Colonic mucosa (tissue), 4 donors: Measurements from ENCODE around the gene FBXL4. TPM values are rescaled to one million over a fixed set of nuclear protein-coding genes. Genes with fewer than 3 reads are reported as not detected.

Experiments
- DNase-seq: peaks from one replicate; pipeline ENCODE4 v3.0.0-alpha.2; 2020
- H3K27ac ChIP-seq: fragments of 200-600 bp; one replicate; pipeline ENCODE4 v1.8.0; 2021
- H3K27me3 ChIP-seq: fragments of 200-600 bp; one replicate; pipeline ENCODE4 v1.8.0; 2021
- H3K36me3 ChIP-seq: fragments of 200-600 bp; one replicate; pipeline ENCODE4 v1.8.0; 2021
- H3K4me1 ChIP-seq: fragments of 200-600 bp; one replicate; pipeline ENCODE4 v1.8.0; 2021; ENCODE audit warnings: mild to moderate bottlenecking
- H3K4me3 ChIP-seq: fragments of 200-600 bp; one replicate; pipeline ENCODE4 v1.8.0; 2021
- H3K9ac ChIP-seq, 2 donors: one replicate each; pipeline ENCODE4 v1.7.0; 2013; ENCODE audit warnings: control low read depth in 2 of 2, low read depth in 2 of 2, low read length in 2 of 2
- H3K9me3 ChIP-seq: fragments of 200-600 bp; one replicate; pipeline ENCODE4 v1.8.0; 2021
- CTCF ChIP-seq: fragments of 200-600 bp; IDR thresholded peaks from one replicate; pipeline ENCODE4 v1.8.0; 2022; ENCODE audit warnings: antibody characterized with exemption, mild to moderate bottlenecking
- intact Hi-C: fragments of 100-400 bp; cut with DNase I; formaldehyde crosslinking; loops from one replicate; pipeline ENCODE4 v1.14.1; 2022
- total RNA-seq, 2 donors: library from RNA; stranded (reverse); fragmentation: NEBNext Ultra II Directional in 1 of 2; extraction: Animal tissue kit (Norgen Biotek cat#: 25700) in 1 of 2; gene quantifications; one replicate each; pipeline ENCODE4 v1.2.1, GENCODE V29; 2021
- donor health status: healthy.
- donor health status: DM: no; HTN: no; CAD: no.
- donor health status: DM: no; HTN: no; CAD: no.

FBXL4 gene
- total RNA-seq, 2 donors from 2014 or later: 10.6 to 16.1 TPM

GRCh38 chr6:98871057-98871456 is 76.7 kb downstream of the FBXL4 start:
- Histone ChIP-seq H3K27ac (no peak overlapping the region), H3K36me3 (no peaks in the 10 kb centered on the region), H3K27me3 (no peaks in the 10 kb centered on the region), H3K9me3 (no peaks in the 10 kb centered on the region), H3K4me3 (no peak overlapping the region), H3K9ac (no peak overlapping the region), H3K4me1 (no peaks in the 10 kb centered on the region)
- TF ChIP-seq CTCF: no peak
- intact Hi-C loops: no loop called here
- no peak for DNase-seq

GRCh38 chr6:98864497-98864896 is 83.2 kb downstream of the FBXL4 start:
- Histone ChIP-seq H3K4me1 (no peaks in the 10 kb centered on the region), H3K36me3 (no peaks in the 10 kb centered on the region), H3K27me3 (no peaks in the 10 kb centered on the region), H3K27ac (no peak overlapping the region), H3K9ac (no peak overlapping the region), H3K9me3 (no peaks in the 10 kb centered on the region), H3K4me3 (no peak overlapping the region)
- no peak for DNase-seq
- TF ChIP-seq CTCF: no peak
- intact Hi-C loops: no loop called here

- Histone ChIP-seq H3K36me3 (no peaks in the 10 kb centered on the region), H3K9ac (no peak overlapping the region), H3K4me3 (no peak overlapping the region), H3K4me1 (peaks cover 5% of the 10 kb centered on the region), H3K27ac (no peak overlapping the region), H3K27me3 (peaks cover 49% of the 10 kb centered on the region), H3K9me3 (no peaks in the 10 kb centered on the region)
- intact Hi-C loops: loop anchor here (5.0 kb wide), 1 partner anchor 1351 kb away; no protein-coding TSS in a partner anchor
- TF ChIP-seq CTCF: no peak
- no peak for DNase-seq
These were observed 99.1 kb downstream of the FBXL4 start for GRCh38 chr6:98848539-98849242.

GRCh38 chr6:98847779-98848538 is 99.8 kb downstream of the FBXL4 start:
- no peak for DNase-seq
- intact Hi-C loops: loop anchor here (5.0 kb wide), 1 partner anchor 1351 kb away; no protein-coding TSS in a partner anchor
- TF ChIP-seq CTCF: no peak

GRCh38 chr6:98847416-98847778 is 100.3 kb downstream of the FBXL4 start:
- Histone ChIP-seq H3K36me3 (no peaks in the 10 kb centered on the region), H3K4me3 (no peak overlapping the region), H3K27me3 (peaks cover 62% of the 10 kb centered on the region), H3K9me3 (no peaks in the 10 kb centered on the region), H3K4me1 (peaks cover 5% of the 10 kb centered on the region), H3K9ac (no peak overlapping the region), H3K27ac (no peak overlapping the region)
- TF ChIP-seq CTCF: no peak
- intact Hi-C loops: loop anchor here (5.0 kb wide), 1 partner anchor 1350 kb away; no protein-coding TSS in a partner anchor
- no peak for DNase-seq

More at GRCh38 chr6:98847779-98848538, 99.8 kb downstream of the FBXL4 start:
- no peak overlapping the region for H3K4me3 ChIP-seq
- H3K36me3 ChIP-seq: no peaks in the 10 kb centered on the region
- no peak overlapping the region for H3K9ac ChIP-seq
- no peak overlapping the region for H3K27ac ChIP-seq
- no peaks in the 10 kb centered on the region for H3K9me3 ChIP-seq
- H3K27me3 ChIP-seq: peaks cover 56% of the 10 kb centered on the region
- H3K4me1 ChIP-seq: peaks cover 5% of the 10 kb centered on the region
